Retinal pigment epithelial cell (primary cell): ENCODE measurements around the gene OSMR.

ENCODE experiments used
- DNase-seq: peaks from one replicate; pipeline ENCODE4 v3.0.0-alpha.2; 2010; ENCODE audit warnings: low read depth
- H3K4me3 ChIP-seq: 2 replicates; pipeline ENCODE4 v1.5.1; 2011; ENCODE audit warnings: mild to moderate bottlenecking, low read length, control low read depth, moderate library complexity
- TF ChIP-seq, protein P1 (sequence below): conservative IDR thresholded peaks from 2 replicates; pipeline ENCODE4 v1.5.1; 2011; ENCODE audit warnings: low read depth, low read length, control low read depth, inconsistent platforms

Gene OSMR

DNA sequence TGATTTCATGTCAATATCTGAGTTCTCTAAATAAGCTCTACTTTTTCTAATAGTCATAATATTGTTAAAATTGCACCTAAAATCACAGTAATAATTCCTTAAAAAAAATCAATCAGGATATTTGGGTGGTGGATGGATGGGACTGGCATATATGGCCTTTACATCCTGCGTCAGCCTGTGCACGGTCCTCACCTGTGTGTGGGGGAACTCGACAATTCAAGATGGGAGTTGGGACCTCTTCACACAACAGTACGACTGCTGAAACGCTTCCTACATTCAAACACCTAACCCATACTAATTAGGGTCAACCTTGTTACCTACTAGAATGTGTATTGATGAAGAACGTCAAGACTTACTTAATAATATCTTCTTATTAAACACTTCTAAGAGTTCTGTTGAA, 90.5 kb downstream of the OSMR start:
- TF ChIP-seq, protein P1, sequence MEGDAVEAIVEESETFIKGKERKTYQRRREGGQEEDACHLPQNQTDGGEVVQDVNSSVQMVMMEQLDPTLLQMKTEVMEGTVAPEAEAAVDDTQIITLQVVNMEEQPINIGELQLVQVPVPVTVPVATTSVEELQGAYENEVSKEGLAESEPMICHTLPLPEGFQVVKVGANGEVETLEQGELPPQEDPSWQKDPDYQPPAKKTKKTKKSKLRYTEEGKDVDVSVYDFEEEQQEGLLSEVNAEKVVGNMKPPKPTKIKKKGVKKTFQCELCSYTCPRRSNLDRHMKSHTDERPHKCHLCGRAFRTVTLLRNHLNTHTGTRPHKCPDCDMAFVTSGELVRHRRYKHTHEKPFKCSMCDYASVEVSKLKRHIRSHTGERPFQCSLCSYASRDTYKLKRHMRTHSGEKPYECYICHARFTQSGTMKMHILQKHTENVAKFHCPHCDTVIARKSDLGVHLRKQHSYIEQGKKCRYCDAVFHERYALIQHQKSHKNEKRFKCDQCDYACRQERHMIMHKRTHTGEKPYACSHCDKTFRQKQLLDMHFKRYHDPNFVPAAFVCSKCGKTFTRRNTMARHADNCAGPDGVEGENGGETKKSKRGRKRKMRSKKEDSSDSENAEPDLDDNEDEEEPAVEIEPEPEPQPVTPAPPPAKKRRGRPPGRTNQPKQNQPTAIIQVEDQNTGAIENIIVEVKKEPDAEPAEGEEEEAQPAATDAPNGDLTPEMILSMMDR, result no peak
- no peak overlapping the region for H3K4me3 ChIP-seq
- no peak for DNase-seq

DNA sequence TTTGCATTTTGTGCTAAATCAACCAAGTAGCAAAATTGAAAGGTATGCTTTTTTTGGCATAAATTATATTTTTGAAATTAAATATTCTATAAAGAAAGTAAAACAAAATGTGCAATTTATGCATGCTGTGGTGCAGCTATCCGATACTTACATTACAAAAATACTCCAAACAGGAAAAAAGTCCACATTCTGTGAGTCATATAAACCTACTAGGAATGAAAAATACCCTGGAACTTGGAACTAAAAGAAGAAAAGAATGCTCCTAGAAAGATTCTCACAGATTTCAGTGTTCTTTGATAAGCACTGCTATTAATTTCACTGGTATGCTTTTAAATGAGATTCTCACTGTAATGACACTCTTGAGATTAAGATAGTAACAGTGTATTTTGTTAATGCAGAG, 92.6 kb downstream of the OSMR start:
- TF ChIP-seq, protein P1, result no peak
- H3K4me3 ChIP-seq, result no peak overlapping the region
- DNase-seq, result no peak

DNA sequence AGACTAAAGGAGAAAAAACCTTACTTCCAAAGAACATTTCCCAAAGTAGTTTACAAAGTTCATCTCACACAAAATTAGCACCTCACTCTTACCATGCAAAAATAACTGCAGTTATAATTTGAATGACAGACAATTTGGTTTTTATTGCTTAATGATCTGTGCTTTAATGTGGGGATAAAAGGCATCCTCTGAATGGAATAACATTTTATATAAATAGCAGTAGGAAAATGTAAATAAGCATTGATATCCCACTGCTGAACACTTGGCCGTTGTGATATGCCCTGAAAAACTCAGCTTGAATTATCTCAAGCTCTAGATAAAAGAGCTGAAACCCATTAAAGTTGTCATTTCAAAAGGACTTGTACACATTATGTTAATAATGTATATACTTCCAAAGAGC, 93.2 kb downstream of the OSMR start:
- no peak overlapping the region for H3K4me3 ChIP-seq
- DNase-seq, result no peak
- TF ChIP-seq, protein P1, result no peak

DNA sequence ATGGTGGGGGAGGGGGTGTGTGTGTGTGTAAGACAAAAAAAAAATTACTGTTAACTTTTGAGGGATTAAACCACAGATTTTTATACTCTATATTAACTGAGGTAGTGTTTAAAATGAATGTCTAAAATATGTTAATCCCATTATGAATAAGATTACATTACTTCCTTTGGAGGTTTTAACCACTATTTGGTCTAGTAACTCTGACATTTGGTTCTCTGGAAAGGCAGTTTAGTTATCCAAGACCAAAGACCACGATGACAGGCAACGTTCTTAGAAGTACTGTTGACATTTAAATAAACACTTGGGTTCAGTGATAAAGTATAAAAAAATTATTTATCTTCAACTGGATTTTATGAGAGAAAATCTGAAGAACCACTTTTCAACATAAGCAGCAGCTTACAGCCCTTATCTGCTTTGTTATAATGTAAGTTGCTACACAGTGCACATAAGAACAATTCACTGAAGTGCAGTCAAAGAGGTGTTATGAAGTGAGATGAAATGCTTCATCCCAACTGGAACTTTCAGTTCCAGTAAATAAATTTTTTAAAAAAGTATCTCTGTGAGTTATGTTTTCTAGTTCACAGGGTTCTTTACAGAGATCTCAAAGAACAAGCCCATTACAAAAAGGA, 94.5 kb downstream of the OSMR start:
- TF ChIP-seq, protein P1, result no peak
- no peak overlapping the region for H3K4me3 ChIP-seq
- DNase-seq, result no peak

DNA sequence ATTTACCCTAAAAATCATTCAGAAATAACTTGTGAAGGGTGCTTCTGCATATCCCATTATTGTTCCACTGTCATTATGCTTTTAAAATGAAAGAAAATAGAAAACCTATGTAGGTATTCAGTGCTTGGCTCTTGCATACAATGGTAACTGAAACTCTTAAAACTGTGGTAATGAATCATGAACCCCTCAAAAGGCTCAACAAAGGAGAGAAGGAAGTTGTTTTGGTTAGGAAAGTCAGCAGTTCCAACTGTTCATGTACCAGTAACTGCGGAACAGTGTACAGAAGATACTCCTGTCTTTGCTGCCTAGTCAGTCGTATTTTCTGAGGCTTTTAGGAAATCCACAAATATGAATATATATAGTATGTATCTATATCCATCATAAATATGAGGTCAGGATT, 96.1 kb downstream of the OSMR start:
- DNase-seq, result no peak
- TF ChIP-seq, protein P1, result no peak
- H3K4me3 ChIP-seq, result no peak overlapping the region

DNA sequence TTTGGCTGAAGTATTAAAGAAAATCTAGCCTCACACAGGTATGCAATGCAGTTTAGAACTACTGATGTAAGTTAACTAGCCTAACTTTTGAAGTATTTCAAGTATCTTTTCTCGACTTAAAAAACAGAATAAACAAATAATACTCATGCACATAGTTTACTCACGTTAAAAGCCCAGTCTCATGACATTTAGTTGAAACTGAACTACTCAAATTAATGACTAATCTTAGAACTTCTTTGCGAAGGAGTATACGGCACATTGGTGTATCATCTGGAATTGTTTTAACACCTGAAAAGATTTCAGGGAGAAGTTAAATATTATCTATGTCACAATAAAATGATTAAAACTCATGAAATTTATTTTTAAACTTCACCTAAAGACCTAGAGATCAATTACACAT, 98.5 kb downstream of the OSMR start:
- DNase-seq, result no peak
- TF ChIP-seq, protein P1, result no peak
- no peak overlapping the region for H3K4me3 ChIP-seq

DNA sequence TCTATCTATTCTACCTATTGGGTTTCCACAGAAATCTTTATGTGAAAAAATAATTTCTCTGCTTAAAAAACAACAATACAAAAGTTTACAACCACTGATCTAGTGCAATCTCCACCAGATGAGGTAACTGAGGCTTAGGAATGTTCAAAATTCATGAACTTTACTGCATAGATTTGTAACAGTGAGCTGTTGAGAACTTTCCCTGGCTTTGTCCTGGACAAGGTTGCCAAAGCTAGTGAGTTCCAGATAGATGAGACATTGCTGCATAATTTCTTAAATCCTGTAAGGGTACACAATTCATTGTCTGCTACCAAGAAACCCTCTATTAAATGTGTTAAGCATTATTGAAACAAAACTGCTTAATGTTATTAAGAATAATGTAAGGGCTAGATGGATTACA, 102.7 kb downstream of the OSMR start:
- DNase-seq, result no peak
- TF ChIP-seq, protein P1, result no peak
- H3K4me3 ChIP-seq, result no peak overlapping the region
